Measurements from ENCODE around the gene SMYD3. TPM values are rescaled to one million over a fixed set of nuclear protein-coding genes. Genes with fewer than 3 reads are reported as not detected.

SMYD3 gene
- total RNA-seq, 1 experiment from 2014 or later = 25.5 TPM

GRCh38 chr1:246039584-246039983 is 467.5 kb downstream of the SMYD3 start:
- H4K91ac ChIP-seq (ENCODE audit: insufficient read length, low read depth, low read length) = no peak overlapping the region
- no peaks in the 10 kb centered on the region for H3K79me1 ChIP-seq (ENCODE audit: insufficient read depth, low read depth, low read length, poor library complexity, severe bottlenecking)
- H3K27ac ChIP-seq (ENCODE audit: insufficient read length, low read depth, low read length) = no peak overlapping the region
- no peaks in the 10 kb centered on the region for H3K4me1 ChIP-seq (ENCODE audit: insufficient read depth, low read length)
- no peak overlapping the region for H2BK15ac ChIP-seq (ENCODE audit: low read depth, low read length)
- H2BK120ac ChIP-seq (ENCODE audit: low read depth, low read length, poor library complexity, severe bottlenecking) = no peak overlapping the region
- TF ChIP-seq, protein P1, sequence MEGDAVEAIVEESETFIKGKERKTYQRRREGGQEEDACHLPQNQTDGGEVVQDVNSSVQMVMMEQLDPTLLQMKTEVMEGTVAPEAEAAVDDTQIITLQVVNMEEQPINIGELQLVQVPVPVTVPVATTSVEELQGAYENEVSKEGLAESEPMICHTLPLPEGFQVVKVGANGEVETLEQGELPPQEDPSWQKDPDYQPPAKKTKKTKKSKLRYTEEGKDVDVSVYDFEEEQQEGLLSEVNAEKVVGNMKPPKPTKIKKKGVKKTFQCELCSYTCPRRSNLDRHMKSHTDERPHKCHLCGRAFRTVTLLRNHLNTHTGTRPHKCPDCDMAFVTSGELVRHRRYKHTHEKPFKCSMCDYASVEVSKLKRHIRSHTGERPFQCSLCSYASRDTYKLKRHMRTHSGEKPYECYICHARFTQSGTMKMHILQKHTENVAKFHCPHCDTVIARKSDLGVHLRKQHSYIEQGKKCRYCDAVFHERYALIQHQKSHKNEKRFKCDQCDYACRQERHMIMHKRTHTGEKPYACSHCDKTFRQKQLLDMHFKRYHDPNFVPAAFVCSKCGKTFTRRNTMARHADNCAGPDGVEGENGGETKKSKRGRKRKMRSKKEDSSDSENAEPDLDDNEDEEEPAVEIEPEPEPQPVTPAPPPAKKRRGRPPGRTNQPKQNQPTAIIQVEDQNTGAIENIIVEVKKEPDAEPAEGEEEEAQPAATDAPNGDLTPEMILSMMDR (conservative IDR thresholded peaks at IDR 0.05) = no peak
- no peak overlapping the region for H2BK20ac ChIP-seq (ENCODE audit: low read depth, low read length, poor library complexity, severe bottlenecking)
- no peak overlapping the region for H3K56ac ChIP-seq (ENCODE audit: insufficient read length, low read depth, low read length)
- no peak overlapping the region for H3K14ac ChIP-seq (ENCODE audit: insufficient read depth, low read length)
- H3K23ac ChIP-seq (ENCODE audit: insufficient read length, low read depth, low read length) = no peak overlapping the region
- no peaks in the 10 kb centered on the region for H3K23me2 ChIP-seq (ENCODE audit: insufficient read length, low read depth, low read length, poor library complexity, severe bottlenecking)
- H2BK5ac ChIP-seq (ENCODE audit: insufficient read length, low read length) = no peak overlapping the region
- no peak overlapping the region for H4K5ac ChIP-seq (ENCODE audit: insufficient read length, low read depth, low read length)
- H3K27me3 Mint-ChIP-seq (ENCODE audit: low read depth) = no peaks in the 10 kb centered on the region
- H3K9ac ChIP-seq (ENCODE audit: extremely low read depth, insufficient read length, low read length) = no peak overlapping the region
- no peaks in the 10 kb centered on the region for H3K36me3 Mint-ChIP-seq (ENCODE audit: insufficient read depth in 1 of 3, low read depth in 3 of 3)
- H3T11ph ChIP-seq (ENCODE audit: low read length) = no peak overlapping the region
- H4K20me1 ChIP-seq (ENCODE audit: control insufficient read depth, insufficient read depth, insufficient read length) = no peaks in the 10 kb centered on the region
- no peak overlapping the region for H2AFZ ChIP-seq (ENCODE audit: low read length)
- no peak overlapping the region for H3K4me3 Mint-ChIP-seq
- no peak overlapping the region for H2AK5ac ChIP-seq (ENCODE audit: insufficient read length, low read length)
- no peak for DNase-seq
- H3K27me3 ChIP-seq (ENCODE audit: insufficient read depth, low read length) = no peaks in the 10 kb centered on the region
- no peaks in the 10 kb centered on the region for H3K79me2 ChIP-seq (ENCODE audit: insufficient read depth, low read length)
- no peak overlapping the region for H4K8ac ChIP-seq (replicated peaks; ENCODE audit: insufficient read length, low read depth, low read length)
- peaks cover 4 to 9% of the 10 kb centered on the region in 2 experiments; a peak in 3 of 4 replicates for H3K4me1 Mint-ChIP-seq
- no peak overlapping the region for H2BK12ac ChIP-seq (ENCODE audit: insufficient read length, low read depth, low read length)
- no peaks in the 10 kb centered on the region for H3K9me3 ChIP-seq (ENCODE audit: control insufficient read depth, low read depth, low read length)
- WGBS (ENCODE audit: extremely low coverage, insufficient read length, low lambda C conversion rate) = no CpG with 5 or more reads among the region's 6 CpGs
- no peak overlapping the region for H3K4ac ChIP-seq (ENCODE audit: low read depth, low read length)
- H3K27ac Mint-ChIP-seq = no peak overlapping the region; a peak in 1 of 7 replicates
- H3K4me2 ChIP-seq (ENCODE audit: insufficient read depth, insufficient read length, low read length) = no peak overlapping the region
- peaks cover 0 to under 1% of the 10 kb centered on the region in 2 experiments; a peak in 1 of 5 replicates for H3K9me3 Mint-ChIP-seq
- H3K18ac ChIP-seq (ENCODE audit: insufficient read length, low read depth, low read length) = no peak overlapping the region

Data from H9 (cell line).